ENCODE results near the gene HAUS7. TPM values are rescaled to one million over a fixed set of nuclear protein-coding genes. Genes with fewer than 3 reads are reported as not detected.

Gene HAUS7
- total RNA-seq, 1 donor from 2014 or later, result 8.3 TPM

DNA sequence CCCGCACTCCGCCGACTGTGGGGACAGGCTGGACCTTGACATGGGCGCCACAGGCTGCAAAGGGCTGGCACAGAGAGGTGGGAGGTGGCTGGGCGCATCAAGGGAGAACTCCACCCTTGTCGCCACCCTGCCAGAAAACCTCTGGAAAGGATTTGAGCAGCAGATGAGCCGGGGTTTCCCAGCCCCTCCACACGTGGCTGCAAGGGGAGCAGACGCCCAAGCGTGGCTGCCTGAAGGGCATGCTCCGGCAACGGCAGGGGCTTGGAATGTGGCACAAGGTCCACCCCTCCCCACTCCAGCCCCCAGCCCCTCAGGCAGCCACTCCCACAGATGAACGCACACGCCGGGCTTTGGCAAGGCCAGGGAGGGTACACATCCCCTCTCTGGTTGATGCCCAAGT lies 29.0 kb upstream of the HAUS7 start:
- DNase-seq, result no peak

- no peak for DNase-seq
These were observed 28.1 kb upstream of the HAUS7 start for GRCh38 chrX:153498453-153498852.

DNA sequence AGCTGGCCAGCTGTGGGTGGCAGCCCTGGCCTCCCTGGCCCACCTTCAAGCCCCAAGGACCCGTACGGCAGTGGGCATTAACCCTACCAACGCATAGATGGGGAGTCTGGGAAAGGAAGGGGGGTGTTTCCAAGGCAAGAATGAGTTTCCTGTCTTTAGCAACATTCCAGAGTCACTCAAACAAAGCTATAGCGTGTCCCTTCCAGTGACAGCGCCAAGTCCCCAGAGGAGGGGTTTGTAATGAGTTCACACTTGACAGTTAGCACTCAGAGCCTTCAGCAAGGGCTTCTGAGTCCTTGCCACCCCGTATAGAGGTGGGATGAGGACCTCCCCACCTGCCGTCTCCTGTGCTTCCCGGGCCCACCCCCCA lies 26.2 kb upstream of the HAUS7 start:
- DNase-seq, result no peak

DNA sequence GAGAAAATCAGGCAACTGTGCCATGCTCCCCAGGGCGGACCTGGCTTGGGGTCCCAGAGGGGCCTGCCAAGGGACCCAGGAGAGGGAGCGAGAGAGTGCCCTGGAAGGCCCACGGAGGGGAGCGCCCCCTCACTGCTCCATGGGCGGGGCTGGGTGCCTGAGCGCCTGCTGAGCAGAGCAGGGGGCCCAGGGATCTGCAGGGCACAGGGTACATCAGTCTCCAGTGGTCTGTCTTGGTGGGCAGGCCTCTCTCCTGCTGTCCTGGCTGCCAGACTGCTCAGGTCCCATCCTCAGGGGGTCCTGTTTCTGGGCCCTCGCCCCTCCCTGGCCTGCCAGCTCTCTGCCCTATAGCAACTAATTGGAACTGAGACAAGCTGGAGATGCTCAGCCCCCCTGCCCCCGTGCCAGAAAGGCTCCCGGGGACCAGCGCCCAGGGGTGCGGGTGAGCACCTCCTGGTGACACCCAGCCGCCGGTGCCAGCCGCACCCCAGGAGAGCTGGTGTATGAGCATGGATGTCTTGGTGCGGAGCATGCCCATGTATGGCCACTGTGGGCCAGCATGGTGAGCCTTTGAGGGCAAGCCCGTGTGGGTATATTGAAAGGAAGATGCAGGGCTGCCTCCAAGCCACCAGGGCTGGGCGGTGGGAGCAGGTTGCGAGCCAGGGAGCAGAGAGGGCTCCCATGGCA lies 25.7 kb upstream of the HAUS7 start:
- DNase-seq, result no peak

DNA sequence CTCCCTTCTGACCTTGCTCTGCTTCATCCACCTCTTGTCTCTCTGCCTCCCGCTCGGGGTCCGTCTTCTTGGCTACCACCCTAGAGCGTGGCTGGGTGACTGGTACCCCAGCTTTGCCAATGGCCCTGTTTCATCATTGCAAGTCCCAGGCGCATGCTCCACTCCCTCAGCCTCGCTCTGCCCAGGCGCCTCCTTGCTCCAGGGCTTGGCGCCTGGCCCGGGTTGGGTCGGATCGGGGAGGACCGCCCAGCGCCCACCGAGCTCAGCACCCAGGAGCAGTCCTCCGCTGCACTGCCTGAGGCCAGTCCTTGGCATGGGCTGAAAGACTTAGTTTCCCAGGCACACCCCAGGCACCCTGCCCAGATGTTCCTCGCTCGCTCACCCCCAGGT lies 25.0 kb upstream of the HAUS7 start:
- DNase-seq, result no peak

GRCh38 chrX:153494541-153495361 lies 24.4 kb upstream of the HAUS7 start, which contains the start of gene BGN:
Gene BGN (plus strand): TSS chrX:153494980. CDS start chrX:153504632, 9,652 bp downstream.
- DNase-seq, result no peak

- no peak for DNase-seq
These were observed 23.7 kb upstream of the HAUS7 start for GRCh38 chrX:153494061-153494460.

- DNase-seq, result no peak
These were observed 22.7 kb upstream of the HAUS7 start for GRCh38 chrX:153493085-153493484.

DNA sequence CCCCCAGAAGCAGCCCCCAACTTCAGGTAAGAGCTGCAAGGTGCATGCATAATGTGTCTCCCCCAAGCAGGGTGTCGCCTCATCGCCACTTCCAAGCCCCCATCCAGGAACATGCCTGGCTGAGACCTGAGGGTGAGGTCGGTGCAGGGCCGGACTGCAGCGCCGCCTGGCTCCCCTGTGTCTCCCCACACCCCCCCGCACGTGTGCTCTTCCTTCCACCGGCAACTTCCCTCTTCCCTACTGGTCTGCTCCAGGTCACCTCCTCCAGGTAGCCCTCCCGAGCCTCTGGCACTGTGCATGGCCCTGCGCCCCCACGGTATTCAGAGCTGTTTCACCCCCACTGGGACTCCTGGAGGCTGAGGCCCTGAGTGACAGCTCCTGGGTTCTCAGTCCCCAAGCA lies 22.2 kb upstream of the HAUS7 start:
- DNase-seq, result no peak

GRCh38 chrX:153491918-153492317 lies 21.5 kb upstream of the HAUS7 start:
- DNase-seq, result no peak

- no peak for DNase-seq
These were observed 21.1 kb upstream of the HAUS7 start for GRCh38 chrX:153491351-153491914.

DNA sequence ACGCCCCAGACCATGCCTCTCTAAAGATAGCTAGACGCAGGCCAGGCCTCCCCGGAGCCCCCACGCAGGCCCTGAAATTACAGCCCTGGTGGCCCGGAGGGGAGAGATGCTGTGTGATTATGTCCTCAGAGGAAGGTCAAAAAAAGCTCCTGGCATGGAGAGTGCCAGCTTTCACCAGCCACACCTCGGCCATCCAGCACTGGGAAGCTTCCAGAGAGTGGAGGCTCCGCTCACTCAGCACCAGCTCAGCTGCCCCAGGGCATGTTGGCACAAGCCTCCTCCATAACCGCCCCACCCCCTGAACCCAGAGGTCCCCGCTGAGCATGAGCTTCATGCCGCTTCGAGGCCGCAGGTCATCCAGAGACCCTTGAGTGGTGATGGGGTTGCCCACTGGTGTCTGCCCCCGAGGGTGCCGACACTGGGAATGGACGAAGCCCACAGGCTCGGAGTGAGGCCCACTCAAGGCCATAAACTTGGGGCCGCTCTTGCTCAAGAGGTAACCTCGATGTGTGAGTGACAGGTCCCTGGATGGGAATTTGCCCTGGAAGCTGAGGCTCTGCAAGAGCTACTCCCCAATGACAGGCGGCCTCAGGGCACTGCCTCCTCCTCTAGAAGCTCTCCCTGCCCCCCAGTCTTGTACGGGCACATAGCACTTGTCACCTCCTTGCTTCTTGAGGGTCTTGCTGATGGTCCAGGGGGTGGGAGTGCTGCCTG lies 20.0 kb upstream of the HAUS7 start:
- DNase-seq, result no peak

DNA sequence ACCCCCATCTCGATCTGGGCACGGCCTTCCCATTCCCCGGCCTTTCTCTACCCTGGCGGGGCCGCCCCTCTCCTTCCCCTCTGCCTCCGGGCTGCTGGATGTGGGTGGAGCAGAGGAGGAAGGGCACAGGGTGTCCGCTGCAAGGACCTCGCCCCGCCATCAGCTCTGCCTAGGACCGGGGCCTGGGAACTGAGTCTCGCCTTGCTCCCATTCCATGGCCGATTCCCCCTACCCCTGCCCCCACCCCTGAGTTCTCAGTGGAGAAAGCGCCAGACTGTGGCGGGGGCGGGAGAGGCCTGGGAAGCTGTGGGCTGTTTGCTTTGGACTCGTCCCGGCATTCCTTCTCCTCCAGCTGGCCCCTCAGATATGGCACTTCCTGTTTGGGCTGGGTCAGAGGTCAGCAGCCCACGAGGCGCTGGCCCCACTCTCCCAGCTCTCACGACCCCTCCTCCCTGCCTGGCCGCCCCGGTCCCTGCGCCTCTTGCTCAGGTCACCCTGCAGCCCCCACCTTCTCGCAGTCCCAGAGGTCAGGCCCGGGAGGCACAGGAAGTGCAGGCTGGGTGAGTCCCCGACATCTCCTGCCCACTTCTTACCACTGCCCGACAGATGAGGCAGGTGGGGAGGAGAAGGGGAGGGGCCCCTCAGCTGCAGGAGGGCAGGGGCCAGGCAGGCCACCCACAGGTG lies 18.0 kb upstream of the HAUS7 start:
- no peak for DNase-seq

DNA sequence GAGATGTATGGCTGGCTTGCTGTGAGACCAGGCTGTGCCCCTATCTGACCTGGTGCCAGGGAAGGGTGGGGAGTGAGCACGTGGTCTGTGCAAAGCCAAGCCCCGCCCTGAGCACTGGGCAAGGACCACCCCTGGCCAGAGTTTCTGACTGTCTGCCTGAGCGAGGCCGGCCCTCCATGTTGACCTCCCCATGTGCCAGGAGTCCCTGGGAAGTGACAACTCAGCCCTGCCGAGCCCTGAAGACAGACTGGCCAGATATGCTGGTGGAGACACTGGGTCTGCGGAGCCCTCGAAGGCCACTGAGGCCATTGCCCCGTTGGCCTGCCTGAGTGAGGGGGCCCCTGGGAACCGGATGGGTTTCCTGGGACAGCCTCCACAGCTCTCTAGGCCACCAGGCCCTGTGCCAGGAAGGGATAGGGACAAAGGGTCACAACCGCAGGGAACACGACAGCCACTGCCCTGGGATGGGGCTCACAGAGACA lies 17.3 kb upstream of the HAUS7 start:
- no peak for DNase-seq

- DNase-seq, result no peak
These were observed 15.8 kb upstream of the HAUS7 start for GRCh38 chrX:153486171-153486570.

DNA sequence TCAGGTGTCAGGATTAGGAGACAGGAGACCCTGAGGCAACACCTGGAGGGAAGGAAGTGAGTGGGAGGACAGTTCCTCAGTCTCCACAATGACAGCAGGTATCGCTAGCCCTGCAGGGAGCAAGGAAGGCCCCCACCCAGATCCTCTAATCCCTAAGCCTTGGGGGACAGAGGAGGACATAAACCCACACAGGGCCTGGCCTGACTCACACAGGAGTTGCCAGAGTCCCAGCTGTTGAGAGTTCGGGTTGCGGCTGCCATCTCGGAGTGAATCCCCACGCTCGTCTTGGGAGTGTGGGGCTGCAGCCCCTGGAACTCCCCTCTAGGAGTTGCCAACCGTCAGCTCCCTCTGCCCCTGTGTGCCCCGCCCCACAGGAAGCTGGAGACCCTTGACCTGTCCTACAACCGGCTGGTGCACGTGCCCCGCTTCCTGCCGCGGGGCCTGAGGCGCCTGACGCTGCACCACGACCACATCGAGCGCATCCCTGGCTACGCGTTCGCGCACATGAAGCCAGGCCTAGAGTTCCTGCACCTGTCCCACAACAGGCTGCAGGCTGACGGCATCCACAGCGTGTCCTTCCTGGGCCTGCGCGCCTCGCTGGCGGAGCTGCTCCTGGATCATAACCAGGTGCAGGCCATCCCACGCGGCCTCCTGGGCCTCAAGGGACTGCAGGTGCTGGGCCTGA lies 15.2 kb upstream of the HAUS7 start:
- no peak for DNase-seq

DNA sequence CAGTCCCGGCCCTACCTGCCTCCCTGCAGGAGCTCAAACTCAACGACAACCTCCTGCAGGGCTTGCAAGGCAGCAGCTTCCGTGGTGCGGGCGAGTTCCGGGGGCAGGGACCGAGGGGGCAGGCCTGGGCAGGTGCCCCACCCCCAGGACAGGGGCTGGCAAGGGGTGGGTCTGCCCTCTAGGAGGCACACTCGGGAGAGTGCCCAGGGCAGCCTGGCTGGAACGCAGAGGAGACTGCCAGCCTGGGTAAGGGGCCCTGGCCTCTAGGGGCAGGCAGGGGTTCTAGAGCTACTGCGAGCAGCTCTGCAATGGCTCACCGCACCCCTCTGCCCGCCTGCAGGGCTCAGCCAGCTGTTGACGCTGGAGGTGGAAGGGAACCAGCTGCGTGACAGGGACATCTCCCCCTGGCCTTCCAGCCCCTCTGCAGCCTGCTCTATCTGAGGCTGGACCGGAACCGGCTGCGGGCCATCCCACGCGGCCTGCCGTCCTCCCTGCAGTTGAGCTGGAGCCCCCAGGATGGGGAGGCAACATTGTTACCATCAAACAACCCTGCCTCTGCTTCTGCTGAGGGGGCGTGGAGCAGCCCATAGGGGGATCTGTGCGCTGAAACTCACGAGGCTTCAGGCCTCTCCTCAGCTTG lies 12.1 kb upstream of the HAUS7 start:
- DNase-seq, result no peak

GRCh38 chrX:153481043-153481442 lies 10.7 kb upstream of the HAUS7 start:
- DNase-seq, result no peak

- DNase-seq, result no peak
These were observed 8.4 kb upstream of the HAUS7 start for GRCh38 chrX:153478746-153479145.

DNA sequence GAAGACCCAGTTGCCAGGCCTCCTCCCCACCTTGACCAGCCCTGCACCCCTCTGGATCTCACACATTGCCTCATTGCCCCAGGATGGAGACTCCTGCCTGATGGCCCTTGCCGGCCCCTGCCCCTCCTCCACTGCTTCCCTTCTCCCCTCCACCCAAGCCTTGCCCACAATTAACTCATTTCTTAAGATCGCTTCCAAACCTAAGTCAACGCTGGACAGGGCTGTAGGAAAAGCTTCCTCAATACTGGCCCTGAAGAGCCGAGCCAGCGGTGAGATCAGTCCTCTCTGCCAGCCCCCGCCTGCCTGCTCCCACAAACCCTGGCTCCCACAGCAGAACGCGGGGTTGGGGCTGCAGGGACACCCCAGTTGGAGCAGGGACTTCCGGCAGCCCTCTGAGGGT lies 7.5 kb upstream of the HAUS7 start:
- DNase-seq, result no peak

DNA sequence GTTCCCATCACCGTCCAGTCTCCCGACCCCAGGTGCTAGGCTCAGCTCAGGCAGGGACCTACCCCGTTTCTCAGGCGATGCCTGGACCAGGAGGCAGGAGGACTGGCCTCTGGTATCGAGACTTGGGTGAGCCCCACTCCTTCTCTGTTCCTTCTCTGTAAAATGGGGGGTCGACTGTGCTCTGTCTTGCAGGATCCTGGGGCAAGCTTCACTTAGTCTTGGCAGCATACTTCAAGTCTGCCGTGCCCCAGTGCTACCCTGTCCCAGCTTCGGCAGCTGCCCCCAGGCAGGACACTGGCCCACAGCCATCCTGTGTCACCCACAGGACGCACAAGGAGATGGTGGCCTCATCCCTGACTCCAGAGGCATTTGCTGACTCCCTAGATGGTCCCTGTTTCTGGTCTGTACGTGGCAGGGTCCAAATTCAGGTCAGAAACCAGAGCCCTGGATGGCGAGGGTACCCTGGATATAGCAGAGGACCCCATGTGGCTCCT lies 7.0 kb upstream of the HAUS7 start:
- DNase-seq, result no peak
